NB4 (cell line): ENCODE results near the gene DHX34.

Experiments
- DNase-seq: peaks from one replicate; pipeline ENCODE4 v3.0.0; 2010; ENCODE audit warnings: low read depth
- H3K4me3 ChIP-seq: one replicate; pipeline ENCODE4 v1.5.1; 2011; ENCODE audit warnings: mild to moderate bottlenecking, low read depth, low read length, moderate library complexity
- MYC ChIP-seq: IDR thresholded peaks from 2 replicates; pipeline ENCODE4 v1.6.1; 2011; ENCODE audit warnings: low read depth, low read length
- POLR2A ChIP-seq: IDR thresholded peaks from 2 replicates; pipeline ENCODE4 v1.6.1; 2011; ENCODE audit warnings: mild to moderate bottlenecking; ENCODE audit not compliant: insufficient read length; ENCODE audit errors: extremely low read depth
- TF ChIP-seq, protein P1 (sequence below): IDR thresholded peaks from 2 replicates; pipeline ENCODE4 v1.6.1; 2011; ENCODE audit warnings: low read depth, low read length
- TF ChIP-seq, protein P2 (sequence below): IDR thresholded peaks from one replicate; pipeline ENCODE4 v1.5.1; 2012; ENCODE audit warnings: low read depth, low read length

DHX34 gene

GRCh38 chr19:47417746-47418691 lies 68.9 kb downstream of the DHX34 start:
- H3K4me3 ChIP-seq: no peak overlapping the region
- TF ChIP-seq, protein P1, sequence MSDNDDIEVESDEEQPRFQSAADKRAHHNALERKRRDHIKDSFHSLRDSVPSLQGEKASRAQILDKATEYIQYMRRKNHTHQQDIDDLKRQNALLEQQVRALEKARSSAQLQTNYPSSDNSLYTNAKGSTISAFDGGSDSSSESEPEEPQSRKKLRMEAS: peak; percentile 73
- TF ChIP-seq MYC (no peak), POLR2A (no peak)

GRCh38 chr19:47418692-47419029 lies 69.5 kb downstream of the DHX34 start:
- no peak overlapping the region for H3K4me3 ChIP-seq
- TF ChIP-seq, protein P2, sequence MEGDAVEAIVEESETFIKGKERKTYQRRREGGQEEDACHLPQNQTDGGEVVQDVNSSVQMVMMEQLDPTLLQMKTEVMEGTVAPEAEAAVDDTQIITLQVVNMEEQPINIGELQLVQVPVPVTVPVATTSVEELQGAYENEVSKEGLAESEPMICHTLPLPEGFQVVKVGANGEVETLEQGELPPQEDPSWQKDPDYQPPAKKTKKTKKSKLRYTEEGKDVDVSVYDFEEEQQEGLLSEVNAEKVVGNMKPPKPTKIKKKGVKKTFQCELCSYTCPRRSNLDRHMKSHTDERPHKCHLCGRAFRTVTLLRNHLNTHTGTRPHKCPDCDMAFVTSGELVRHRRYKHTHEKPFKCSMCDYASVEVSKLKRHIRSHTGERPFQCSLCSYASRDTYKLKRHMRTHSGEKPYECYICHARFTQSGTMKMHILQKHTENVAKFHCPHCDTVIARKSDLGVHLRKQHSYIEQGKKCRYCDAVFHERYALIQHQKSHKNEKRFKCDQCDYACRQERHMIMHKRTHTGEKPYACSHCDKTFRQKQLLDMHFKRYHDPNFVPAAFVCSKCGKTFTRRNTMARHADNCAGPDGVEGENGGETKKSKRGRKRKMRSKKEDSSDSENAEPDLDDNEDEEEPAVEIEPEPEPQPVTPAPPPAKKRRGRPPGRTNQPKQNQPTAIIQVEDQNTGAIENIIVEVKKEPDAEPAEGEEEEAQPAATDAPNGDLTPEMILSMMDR: no peak
- TF ChIP-seq POLR2A (no peak), MYC (no peak)
- TF ChIP-seq, protein P1: no peak

More at GRCh38 chr19:47417746-47418691, 68.9 kb downstream of the DHX34 start:
- DNase-seq: peak; percentile 60

GRCh38 chr19:47419030-47419783 lies 70.1 kb downstream of the DHX34 start, which contains the start of gene MEIS3:
MEIS3 (minus strand) TSS chr19:47419527; CDS start chr19:47419081, 446 bp downstream.
- TF ChIP-seq MYC: no peak
- TF ChIP-seq, protein P2: no peak
- no peak for TF ChIP-seq POLR2A
- TF ChIP-seq, protein P1: no peak
- no peak within 1 kb of the TSS for H3K4me3 ChIP-seq
- peak; percentile 66 for DNase-seq

More at GRCh38 chr19:47418692-47419029, 69.5 kb downstream of the DHX34 start:
- no peak for DNase-seq

DNA sequence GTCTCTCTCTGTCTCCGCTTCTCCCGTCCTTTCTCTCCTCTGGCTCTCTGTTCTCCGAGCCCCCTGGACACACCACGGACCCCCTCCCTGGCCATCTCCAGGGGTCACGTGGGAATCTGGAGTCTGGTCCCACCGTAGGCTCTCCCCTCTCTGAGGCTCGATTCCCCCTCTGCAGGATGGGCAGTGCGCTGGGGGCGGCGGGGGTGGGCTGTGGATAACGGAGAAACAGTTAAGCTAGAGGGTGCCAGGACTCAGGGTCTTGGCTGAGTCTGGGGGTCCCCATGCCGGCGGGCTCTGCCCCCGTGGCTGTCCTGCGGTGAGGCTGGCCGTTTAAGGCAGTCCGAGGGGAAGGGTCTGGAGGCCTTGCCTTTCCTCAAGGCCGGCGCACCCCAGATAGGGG lies 70.7 kb downstream of the DHX34 start:
- TF ChIP-seq POLR2A (no peak), MYC (no peak)
- TF ChIP-seq, protein P2: no peak
- TF ChIP-seq, protein P1: no peak

DNA sequence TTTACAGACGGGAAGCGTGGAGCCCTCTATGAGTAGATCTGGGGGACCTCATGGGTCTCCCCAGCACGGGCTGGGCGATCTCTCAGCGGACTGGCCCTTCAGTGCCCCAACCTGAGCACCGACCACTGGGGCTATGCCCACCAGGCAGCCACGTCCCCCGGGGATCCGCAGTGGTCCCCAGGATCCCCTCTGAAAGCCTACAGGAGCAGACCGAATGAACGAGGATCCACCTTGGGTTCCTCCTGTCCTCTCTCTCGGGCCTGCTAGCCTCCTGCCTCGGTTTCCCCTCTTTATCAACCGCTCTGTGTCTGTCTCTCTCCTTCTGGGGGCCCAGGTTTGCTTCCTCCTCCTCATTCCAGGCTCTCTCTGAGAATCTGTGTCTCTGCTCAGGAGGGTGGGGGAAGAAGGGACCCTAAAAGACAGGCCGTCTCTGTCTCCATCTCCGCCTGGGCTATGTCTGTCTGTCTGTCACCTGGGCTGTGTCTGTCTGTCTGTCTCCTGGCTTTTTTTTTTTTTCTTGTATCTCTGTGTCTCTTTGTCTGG lies 72.2 kb downstream of the DHX34 start:
- DNase-seq: no peak
- TF ChIP-seq, protein P2: no peak
- TF ChIP-seq MYC: no peak
- TF ChIP-seq, protein P1: no peak
- no peak overlapping the region for H3K4me3 ChIP-seq

More for the DNA sequence above, 70.7 kb downstream of the DHX34 start:
- no peak overlapping the region for H3K4me3 ChIP-seq
- DNase-seq: no peak
